GM18517 (cell line): ENCODE data around the gene ZMYM2.

ENCODE experiments used
- ATAC-seq: cut with Tn5 transposase; IDR thresholded peaks from one replicate; pipeline ENCODE4 v1.9.1; 2021; ENCODE audit warnings: mild to moderate bottlenecking, moderate library complexity; ENCODE audit not compliant: unreplicated experiment

Gene ZMYM2

GRCh38 chr13:20102525-20103180 is 144.1 kb downstream of the ZMYM2 start:
- no peak for ATAC-seq

GRCh38 chr13:20105161-20105689 is 146.7 kb downstream of the ZMYM2 start:
- ATAC-seq: no peak

- ATAC-seq: no peak
Measured at GRCh38 chr13:20106742-20107141, 148.2 kb downstream of the ZMYM2 start.

- ATAC-seq: no peak
Measured at GRCh38 chr13:20109037-20109436, 150.5 kb downstream of the ZMYM2 start.

- no peak for ATAC-seq
Measured at GRCh38 chr13:20114066-20114610, 155.6 kb downstream of the ZMYM2 start.

- no peak for ATAC-seq
Measured at GRCh38 chr13:20116213-20116612, 157.7 kb downstream of the ZMYM2 start.

- ATAC-seq: no peak
Measured at GRCh38 chr13:20118268-20119140, 160.0 kb downstream of the ZMYM2 start.

GRCh38 chr13:20119960-20120359 is 161.4 kb downstream of the ZMYM2 start:
- ATAC-seq: no peak

- ATAC-seq: no peak
Measured at GRCh38 chr13:20121159-20121525, 162.6 kb downstream of the ZMYM2 start.

GRCh38 chr13:20124303-20124702 is 165.8 kb downstream of the ZMYM2 start:
- no peak for ATAC-seq

- no peak for ATAC-seq
Measured at GRCh38 chr13:20125129-20125782, 166.7 kb downstream of the ZMYM2 start.

- ATAC-seq: no peak
Measured at GRCh38 chr13:20125783-20126165, 167.2 kb downstream of the ZMYM2 start.

GRCh38 chr13:20126541-20127261 is 168.2 kb downstream of the ZMYM2 start:
- ATAC-seq: no peak

- ATAC-seq: peak; percentile 22
Measured at GRCh38 chr13:20127262-20127561, 168.7 kb downstream of the ZMYM2 start.

GRCh38 chr13:20127562-20128458 is 169.3 kb downstream of the ZMYM2 start:
- ATAC-seq: peak; percentile 64

- no peak for ATAC-seq
Measured at GRCh38 chr13:20128459-20128931, 170.0 kb downstream of the ZMYM2 start.

GRCh38 chr13:20129076-20129475 is 170.5 kb downstream of the ZMYM2 start:
- ATAC-seq: no peak

GRCh38 chr13:20130012-20130411 is 171.5 kb downstream of the ZMYM2 start:
- no peak for ATAC-seq

- no peak for ATAC-seq
Measured at GRCh38 chr13:20130652-20131051, 172.1 kb downstream of the ZMYM2 start.
